ENCODE measurements around the gene HTRA3.
A peak's percentile ranks its signal among the peaks of the same experiment; 100 is the strongest.

The HTRA3 gene

GRCh38 chr4:8235224-8235623 is 34.3 kb upstream of the HTRA3 start:
- no peak for DNase-seq

- no peak for DNase-seq
These were observed 33.9 kb upstream of the HTRA3 start for GRCh38 chr4:8235686-8236085.

DNA sequence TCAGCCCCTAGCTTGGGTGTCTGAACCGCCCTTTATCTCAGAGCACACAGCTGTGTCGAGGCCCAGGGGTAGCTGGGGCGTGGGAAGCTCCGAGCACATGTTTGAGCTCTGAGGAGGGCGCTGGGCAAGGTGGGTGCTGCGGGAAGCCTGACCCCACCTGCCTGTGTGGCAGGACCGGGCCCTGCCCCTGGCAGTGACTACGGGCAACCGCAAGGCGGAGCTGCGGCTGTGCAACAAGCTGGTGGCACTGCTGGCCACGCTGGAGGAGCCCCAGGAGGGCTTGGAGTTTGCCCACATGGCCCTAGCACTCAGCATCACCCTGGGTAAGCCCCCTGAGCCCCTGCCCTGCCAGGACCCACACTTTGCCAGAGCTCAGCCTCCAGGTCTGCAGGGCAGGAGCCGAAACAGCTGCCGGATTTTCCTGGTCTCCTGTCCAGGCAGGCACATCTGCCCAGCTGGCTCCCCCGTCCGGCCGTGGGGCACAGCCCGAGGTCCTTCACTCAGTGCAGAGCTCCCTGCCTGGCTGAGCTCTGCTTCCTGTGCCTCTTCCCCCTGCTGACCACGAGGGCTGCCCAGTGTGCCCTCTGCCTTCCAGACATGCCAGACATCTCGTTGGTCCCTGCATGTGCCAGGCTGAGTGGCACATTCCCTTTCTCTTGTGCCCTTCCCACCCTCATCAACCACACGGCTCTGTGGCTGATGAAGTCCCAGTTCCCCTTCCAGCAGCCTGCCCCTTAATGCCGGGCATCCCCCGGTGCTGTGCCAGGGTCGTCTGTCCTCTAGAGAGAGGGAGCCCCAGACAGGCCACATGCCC is 33.2 kb upstream of the HTRA3 start:
- no peak for DNase-seq

- no peak for DNase-seq
These were observed 32.7 kb upstream of the HTRA3 start for GRCh38 chr4:8236920-8237195.

- no peak for DNase-seq
These were observed 32.1 kb upstream of the HTRA3 start for GRCh38 chr4:8237256-8237989.

GRCh38 chr4:8238036-8238511 is 31.5 kb upstream of the HTRA3 start:
- DNase-seq, result no peak

GRCh38 chr4:8238515-8239053 is 31.0 kb upstream of the HTRA3 start:
- DNase-seq, result no peak

DNA sequence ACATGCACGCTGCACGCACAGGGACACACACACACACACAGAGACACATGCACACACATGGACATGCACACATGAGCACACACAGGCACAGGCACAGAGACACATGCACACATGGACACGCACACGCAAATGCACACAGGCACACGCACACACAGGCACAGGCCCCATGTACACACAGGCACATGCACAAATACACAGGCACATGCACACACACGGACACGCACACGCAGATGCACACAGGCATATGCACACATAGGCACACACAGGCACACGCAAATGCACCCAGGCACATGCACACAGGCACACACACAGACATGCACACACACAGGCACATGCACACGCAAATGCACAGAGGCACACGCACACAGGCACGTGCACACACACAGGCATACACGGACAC is 30.3 kb upstream of the HTRA3 start:
- DNase-seq, result no peak

DNA sequence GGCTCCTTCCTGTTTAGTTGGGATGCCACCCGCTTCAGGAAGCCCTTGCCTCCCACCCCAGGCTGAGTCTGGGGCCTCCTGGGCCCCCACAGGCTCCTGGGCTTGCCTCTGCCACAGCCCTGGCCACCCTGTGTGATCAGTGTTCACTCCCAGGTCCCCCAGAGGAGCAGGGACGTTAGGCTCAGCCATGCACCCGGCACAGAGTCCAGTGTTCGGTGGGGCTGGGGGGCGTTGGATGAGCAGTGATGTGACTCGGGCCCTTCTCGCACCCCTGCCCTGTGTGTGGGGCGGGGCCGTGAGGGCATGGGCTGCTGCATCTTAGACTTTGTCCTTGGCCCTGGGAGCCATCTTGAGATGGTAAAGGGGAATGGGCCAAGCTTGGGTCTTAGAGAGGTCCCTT is 29.9 kb upstream of the HTRA3 start:
- DNase-seq, result no peak

- DNase-seq, result no peak
These were observed 29.1 kb upstream of the HTRA3 start for GRCh38 chr4:8240211-8241041.

- DNase-seq, result no peak
These were observed 28.3 kb upstream of the HTRA3 start for GRCh38 chr4:8241211-8241779.

- peak; percentile 97 for DNase-seq
These were observed 27.5 kb upstream of the HTRA3 start for GRCh38 chr4:8241895-8242696.

DNA sequence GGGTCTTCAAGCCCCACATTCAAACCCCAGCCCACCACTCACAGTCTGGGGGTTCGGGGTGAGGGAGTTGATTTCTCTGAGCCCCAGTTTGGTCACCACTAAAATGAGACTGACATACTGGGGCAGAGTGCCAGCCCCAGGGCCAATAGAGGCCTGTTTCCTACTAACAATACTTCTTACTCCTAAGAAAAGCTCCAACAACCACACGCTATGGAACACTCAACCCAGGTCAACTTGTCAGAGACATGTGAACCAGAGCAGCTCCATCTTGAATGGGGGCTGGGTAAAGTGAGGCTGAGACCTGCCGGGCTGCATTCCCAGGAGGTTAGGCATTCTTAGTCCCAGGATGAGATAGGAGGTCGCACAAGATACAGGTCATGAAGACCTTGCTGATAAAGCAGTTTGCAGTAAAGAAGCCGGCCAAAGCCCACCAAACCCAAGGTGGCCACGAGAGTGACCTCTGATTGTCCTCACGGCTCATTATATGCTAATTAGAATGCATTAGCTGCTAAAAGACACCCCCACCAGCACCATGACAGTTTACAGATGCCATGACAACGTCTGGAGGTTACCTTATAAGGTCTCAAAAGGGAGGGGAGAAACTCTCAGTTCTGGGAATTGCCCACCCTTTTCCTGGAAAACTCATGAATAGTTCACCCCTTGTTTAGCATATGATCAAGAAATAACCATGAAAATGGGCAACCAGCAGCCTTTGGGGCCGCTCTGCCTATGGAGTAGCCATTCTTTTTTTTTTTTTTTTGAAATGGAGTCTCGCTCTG is 26.6 kb upstream of the HTRA3 start:
- DNase-seq, result no peak

GRCh38 chr4:8244001-8244757 is 25.4 kb upstream of the HTRA3 start:
- DNase-seq, result no peak

DNA sequence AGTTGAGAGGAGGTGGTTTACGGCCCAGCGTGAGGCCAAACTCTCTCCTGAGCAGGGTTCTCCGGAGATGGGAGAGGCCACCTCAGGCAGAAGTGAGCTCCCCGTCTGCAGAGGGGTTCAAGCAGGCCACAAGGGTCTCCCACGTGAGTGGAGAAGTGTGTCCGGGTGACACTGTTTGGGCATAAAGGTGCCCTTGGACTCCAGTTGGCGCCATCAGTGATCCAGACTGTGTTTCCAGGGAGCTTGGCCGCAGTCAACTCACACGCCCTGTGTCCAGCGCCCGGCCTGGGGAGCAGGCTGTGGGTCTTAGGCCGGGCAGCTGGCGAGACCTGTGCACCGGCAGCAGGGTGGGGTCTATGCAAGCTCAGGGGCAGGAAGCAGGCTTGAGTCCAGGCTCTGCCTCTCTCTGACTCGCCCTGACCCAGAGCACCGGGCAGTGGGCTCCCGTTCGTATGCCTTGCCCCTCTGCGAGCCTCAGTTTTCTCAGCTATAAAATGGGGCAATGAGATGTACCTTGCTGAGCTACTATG is 24.6 kb upstream of the HTRA3 start:
- DNase-seq, result no peak

DNA sequence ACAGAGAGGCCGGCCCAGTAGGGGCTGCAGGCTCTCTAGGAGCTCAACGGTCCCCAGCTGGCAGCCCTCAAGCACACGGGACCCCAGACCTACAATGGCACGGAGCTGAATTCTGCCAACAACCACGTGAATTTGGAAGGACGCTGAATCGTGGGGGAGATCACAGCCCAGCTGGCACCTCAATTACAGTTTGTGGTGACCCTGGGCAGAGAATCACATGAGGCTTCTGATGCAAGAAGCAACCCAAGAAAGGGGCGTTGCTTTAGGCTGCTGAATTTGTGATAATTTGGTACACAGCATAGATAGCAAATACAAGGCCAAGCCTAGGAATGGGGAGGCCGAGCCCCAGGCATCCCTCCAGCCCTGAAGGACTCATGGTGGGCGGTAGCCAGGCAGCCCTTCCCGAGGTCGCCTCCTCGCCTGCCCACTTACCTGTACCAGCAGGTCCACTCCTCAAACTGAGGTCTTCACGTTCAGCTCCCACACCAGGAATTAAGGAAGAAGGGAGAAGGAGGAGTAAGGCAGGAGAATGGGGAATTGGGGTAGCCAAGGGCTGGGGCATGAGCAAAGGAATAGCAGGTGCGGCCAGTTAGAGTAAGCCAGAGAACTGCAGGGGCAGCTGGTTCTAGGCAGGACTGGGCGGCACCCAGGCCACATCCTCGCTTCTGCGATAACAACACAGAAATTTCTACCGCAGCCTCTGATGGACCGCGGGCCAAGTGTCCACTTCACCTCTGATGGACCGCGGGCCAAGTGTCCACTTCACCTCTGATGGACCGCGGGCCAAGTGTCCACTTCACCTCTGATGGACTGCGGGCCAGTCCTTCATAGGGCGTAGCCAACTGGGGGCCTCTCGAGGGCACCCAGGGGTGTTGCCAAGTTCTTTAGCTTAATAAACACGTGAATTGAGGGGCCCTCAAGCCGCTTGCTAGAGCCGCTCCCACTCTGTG is 23.4 kb upstream of the HTRA3 start:
- DNase-seq, result no peak

DNA sequence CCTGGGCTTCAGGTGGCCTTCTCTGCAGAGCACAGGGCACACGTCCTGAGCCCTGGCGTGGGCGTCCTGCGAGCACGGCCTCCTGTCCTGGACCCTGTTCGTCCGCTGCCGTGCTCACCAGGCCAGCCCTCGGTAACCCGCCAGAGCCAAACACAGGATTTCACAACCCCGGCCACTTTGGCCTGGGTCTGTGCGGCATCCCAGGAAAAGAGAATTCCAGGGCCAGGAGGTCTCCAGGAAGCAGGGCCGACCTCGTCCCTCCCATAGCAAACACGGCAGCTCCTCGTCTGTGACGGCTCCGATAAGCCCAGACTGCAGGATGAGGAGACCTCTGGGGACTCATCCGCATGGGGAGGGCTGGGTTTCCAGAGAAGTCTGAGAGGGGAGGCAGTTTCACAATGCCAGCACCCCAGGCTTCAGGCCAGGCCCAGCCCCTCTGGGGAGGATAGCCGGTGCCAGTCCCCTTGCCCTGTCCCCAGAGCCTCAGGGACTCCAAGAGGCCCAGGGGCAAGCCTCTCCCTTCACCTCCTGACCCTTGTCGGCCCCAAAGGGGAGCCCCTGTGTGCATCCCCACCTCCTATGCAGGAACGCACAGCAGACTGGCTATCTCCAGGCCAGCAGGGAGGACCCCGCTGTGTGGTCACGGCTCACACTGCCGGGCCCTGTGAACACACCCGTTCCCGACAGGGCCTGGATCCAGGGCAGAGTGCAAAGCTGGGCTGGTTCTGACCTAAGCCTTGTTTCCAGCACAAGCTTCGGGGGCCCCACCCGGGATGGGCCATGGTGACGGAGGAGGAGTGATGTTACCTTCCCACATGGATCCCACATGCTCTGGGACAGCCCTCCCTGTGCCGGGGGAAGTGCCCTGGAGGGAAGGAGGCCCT is 22.3 kb upstream of the HTRA3 start:
- DNase-seq, result no peak

- DNase-seq, result no peak
These were observed 21.5 kb upstream of the HTRA3 start for GRCh38 chr4:8248091-8248490.

Measured in right hindlimb (tissue), 1 donor.